GM19438 (cell line): Measurements from ENCODE around the gene PABPN1L.

Experiments
- ATAC-seq: cut with Tn5 transposase; IDR thresholded peaks from one replicate; pipeline ENCODE4 v1.9.1; 2021; ENCODE audit warnings: low read depth; ENCODE audit not compliant: unreplicated experiment

Gene PABPN1L

DNA sequence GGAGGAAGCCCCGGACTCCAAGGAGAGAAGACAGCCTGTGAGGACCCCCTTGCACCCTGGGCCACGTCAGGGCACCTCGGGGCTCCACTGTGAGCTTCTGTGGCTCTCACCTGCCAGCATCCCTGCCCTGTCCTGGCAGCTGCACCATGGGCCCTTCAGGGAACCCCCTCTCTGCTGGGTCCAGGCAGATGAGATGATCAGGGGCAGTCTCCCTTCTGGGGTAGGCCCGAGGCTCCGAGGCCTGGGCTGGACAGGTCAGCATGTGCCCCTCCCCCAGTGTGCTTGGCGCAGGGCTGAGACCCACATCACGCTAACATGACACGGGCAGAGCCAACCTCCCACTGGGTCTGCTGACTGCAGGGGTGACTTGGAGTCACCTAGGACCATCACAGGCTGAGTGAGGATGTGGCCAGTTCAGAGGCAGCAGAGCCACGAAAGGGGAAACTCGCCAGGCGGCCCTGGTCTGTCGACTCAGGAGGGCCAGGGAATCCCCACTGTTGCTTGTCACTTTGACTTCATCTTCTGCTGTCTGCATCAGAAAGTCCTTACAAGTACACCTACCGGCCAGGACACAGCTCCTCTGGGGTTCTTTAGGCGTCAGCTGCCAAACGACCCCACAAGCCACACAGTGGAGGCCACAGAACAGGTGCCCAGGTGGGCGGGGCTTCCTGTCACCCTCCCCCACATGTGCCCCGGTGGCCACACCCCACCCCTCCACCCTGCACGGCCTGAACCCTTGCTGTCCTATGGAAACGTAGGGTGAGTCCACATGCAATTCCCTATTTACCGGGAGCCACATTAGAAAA is 12.0 kb downstream of the PABPN1L start:
- no peak for ATAC-seq

DNA sequence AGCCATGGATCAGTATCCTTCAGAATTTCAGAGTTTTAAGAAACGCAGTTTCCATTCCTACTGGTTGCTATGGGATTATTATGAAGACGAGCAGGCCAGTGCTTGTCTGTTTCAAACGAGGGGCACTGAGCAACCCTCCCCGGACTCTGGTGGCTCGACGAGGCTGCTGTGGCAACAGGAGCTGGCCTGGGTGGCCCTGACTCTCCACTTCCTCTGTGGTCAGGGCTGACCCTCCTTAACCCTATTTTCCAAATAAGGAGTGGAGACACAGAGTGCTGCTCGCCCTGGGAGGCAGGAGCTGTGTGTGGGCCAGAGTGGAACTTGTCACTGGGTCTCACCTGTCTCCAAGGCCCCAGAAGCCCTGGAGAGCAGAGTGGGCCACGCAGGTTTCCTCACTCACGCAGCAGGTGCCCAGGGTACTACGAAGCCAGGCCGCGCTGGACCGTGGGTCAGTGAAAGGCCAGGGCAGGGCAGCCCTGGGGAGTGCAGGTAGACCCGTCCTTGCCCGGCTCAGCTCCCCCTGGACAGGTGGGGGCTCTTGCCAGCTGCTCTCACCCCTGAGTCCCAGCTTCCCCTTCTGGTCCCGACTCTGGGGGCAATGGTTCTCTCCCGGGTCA is 13.0 kb downstream of the PABPN1L start:
- ATAC-seq, result no peak

DNA sequence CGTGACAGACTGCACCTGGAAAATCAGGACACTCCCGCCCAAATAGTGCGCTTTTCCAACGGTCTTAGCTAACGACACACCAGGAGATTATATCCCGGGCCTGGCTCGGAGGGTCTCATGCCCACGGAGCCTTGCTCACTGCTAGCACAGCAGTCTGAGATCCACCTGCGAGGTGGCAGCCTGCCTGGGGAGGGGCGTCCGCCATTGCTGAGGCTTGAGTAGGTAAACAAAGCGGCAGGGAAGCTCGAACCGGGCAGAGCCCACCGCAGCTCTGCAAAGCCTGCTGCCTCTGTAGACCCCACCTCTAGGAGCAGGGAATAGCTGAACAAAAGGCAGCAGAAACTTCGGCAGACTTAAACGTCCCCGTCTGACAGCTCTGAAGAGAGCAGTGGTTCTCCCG is 14.8 kb downstream of the PABPN1L start:
- ATAC-seq, result no peak

DNA sequence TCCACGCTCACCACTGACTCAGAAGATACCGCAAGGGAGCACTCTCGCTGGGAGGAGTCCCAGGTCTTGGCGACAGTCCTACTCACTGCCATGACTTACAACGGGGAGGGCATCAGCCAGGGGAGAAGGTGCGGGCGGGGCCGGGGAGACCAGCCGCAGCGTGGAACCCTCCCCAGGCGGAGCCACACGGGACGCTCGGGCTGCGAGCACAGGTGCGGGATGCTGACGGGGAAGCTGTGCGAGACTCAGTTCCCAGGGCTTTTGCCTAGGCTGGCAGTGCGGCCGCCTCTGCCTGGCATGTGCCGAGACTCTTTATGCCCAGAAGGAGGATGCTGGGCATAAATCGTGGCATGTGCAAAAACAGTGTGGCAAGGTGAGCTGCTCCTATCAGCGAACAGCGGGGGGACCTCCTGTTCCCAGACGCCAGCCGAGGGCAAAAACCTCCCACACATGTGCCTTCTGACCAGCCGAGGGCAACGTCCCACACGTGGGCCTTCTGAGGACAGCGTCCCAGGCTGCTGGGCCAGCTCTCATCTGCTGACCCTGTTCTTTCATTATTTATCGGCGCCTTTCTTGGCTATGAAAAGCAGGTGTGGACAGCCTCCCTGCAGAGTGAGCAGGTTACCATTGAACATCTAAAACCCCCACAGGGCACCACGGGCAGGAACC is 15.8 kb downstream of the PABPN1L start:
- no peak for ATAC-seq

DNA sequence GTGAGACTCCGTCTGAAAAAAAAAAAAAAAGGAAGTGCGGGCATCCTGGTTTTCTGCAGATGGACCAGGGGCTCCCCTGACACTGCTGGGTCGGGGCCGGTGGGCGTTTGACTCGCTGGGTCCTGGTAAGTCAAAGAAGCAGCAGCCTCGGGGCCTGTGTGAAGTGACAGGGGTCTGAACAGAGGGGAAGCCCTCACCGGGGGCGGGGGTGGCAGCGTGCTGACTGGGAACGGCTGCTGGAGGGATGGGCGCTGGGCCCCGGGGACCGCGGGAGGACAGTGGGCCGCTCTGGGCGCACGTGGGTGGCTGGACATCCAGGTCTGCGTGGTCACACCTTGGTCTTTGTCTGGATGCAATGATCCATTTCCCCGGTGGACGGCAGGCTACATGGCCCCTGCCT is 17.9 kb downstream of the PABPN1L start:
- no peak for ATAC-seq

DNA sequence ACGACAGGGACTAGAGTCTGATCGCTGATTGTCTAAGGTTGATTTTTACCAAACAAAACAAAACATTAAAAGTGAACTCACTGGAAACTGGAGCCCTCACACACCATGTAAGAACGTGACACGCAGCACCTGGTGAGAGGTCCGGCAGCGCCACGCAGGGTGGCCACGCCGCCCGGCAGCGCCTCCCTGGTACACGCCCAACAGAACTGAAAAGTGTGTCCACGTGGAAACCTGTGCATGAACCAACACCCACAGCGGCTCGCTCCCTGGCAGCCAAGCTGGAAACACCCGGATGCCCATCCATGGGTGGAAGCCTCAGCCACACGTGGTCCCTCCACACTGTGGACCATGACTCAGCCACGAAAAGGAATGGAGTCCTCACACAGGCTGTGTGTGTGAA is 18.8 kb downstream of the PABPN1L start:
- ATAC-seq, result no peak

DNA sequence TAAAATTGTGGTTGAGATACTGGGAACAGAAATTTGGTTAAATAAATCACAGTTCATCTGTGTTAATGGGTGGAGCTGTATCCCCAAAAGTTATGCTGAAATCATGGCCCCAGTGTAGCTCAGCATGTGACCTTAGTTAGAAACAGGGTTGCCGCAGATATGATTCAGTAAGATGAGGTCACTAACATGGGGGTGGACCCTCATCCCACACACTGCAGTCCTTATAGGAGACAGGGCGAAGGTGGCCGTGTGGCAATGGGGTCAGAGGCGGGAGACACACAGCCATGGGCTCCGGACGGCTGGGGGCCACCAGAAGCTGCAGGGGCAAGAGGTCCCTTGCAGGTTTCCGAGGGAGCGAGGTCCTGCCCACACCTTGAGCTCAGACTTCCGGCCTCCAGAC is 20.4 kb downstream of the PABPN1L start:
- ATAC-seq, result no peak

DNA sequence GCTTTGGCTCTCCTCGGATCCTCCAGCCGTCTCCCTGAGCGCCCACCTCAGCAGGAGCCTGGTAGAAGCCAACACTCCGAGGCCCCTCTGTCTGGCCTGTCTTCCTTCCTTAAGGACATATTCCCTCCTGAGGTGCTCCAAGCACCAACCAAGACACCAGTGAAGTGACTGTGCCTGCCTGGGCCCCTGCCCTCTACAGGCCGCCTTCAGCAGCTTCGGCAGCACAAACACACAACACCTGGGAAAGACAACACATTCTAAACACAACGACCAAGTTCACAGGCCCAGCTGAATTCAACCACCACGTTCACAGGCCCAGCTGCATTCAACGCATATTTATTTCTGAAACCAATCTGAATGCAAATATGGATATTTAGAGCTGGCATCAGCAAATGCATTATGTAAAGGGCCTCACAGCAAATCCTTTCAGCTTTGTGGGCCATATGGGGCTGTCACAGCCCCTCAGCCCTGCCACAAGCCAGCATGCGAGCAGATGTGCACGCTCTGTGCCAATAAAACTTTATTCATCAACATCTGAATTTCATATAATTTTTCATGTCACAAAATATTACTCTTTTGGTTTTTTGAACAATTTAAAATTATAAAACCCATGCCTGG is 21.9 kb downstream of the PABPN1L start:
- ATAC-seq, result no peak

DNA sequence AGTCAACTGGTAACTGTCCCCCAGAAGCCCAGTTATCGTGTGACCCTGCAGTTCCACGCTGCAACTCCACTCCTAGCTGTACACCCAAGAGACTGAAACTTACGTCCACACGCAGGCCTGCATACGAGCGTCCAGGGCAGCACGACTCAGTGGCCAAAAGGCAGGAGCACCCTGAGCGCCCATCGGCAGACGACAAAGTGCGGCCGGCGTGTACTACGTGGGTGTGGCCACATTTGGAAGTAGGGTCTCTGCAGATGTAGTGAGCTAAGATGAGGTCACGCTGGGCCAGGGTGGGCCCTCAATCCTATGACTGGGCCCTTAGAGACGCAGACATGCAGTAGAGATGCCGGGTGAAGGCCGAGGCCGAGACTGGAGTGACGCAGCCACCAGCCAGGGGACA is 23.2 kb downstream of the PABPN1L start:
- no peak for ATAC-seq

DNA sequence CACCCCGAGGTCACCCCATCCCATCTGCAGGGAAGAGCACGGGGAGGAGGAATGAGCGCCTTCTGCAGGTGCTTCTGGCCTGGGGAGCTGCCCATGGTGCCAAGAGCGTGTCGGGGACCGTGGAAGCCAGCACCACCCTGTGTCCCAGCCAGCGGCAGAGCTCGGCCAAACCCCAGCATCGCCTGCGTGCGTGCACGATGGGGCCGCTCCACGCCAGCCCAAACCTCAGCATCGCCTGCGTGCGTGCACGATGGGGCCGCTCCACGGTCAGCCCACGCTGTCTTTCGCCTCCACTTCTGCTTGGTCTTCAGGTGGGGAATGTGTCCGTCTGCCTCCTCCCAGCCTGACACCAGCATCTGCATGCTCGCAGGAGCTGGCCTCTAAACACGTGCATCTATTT is 23.7 kb downstream of the PABPN1L start:
- no peak for ATAC-seq

DNA sequence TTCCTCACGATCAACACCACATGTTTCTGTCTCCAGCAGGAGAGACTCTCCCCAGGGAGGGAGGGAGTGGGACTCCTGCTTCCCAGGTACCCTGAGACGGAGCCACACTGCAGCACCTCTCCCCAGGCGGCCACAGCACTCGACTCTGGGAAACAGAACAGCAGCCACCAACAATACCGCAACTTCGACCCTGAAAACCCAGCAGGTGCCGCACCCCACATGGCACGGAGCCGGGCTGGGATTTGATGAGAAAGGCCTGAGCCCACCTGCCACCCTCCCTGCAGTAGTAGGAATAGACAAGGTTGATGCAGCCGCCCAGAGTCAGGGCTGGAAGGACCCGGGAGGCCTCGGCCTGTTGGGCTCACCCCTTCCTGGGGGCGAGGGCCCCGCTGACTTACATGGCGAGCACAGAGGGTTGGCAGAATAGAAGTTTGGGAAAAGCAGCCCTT is 24.1 kb downstream of the PABPN1L start:
- no peak for ATAC-seq

DNA sequence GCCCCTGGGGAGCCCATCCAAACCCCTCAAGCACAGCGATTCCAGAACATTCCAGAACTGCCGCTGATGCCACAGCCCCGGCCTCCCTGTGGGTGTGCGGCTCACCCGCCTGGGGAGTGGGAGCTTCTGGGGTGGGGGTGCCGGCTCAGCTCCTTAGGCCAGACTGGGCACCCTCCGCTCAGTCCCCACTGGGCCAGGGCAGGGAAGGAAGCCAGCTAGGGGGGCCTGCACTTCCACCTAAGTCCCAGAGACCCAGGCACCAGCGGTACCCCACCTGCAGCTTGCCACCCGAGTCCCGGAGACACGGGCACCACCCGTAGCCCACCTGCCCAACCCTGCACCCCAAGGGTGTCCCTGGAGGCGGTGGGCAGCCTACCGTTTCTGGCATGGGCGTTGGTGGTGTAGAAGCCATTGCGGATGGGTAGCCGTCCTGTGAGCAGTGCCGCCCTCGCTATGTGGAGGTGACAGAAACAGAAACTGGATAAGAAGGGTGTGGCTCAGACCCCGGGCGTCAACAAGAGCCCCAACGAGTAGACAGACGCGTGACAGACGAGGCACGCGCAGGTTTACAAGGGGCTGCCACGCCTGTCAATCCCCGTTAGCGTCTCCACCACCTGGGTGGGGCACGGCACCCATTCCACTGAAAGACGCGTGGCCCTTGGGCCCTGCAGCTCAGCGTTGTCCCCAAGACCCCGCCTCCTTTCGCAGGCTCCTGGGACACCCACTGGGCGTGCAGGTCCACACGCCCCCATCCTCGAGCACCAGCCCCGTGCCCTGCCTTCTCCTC is 24.7 kb downstream of the PABPN1L start:
- no peak for ATAC-seq

DNA sequence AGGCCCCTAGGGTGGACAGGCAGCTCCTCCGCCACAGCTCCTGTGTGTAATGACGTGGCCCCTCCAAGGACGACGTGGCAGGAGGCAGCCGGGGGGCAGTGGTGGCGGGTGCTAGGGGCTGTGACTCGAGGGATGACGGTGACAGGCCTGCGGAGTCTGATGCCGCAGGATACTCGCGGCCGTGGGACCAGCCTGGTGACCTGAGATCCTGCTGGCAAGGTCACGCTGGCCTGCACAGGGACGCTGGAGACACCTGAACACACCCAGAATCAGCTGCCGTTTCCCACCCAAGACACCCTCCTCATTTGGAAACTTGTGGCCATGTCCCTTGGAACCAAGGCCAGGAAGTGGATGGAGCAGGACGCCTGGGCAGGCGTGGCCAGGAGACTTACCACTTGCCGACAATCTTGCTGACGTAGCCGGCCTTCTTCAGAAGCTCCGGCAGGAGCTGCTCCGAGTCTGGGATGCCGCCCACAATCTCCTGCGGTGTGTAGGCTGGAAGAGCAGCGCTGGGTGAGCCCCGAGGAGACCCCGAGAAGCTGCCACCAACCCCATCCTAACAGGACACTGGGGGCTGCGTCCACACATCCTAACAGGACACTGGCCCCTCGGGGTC is 25.8 kb downstream of the PABPN1L start:
- ATAC-seq, result no peak

DNA sequence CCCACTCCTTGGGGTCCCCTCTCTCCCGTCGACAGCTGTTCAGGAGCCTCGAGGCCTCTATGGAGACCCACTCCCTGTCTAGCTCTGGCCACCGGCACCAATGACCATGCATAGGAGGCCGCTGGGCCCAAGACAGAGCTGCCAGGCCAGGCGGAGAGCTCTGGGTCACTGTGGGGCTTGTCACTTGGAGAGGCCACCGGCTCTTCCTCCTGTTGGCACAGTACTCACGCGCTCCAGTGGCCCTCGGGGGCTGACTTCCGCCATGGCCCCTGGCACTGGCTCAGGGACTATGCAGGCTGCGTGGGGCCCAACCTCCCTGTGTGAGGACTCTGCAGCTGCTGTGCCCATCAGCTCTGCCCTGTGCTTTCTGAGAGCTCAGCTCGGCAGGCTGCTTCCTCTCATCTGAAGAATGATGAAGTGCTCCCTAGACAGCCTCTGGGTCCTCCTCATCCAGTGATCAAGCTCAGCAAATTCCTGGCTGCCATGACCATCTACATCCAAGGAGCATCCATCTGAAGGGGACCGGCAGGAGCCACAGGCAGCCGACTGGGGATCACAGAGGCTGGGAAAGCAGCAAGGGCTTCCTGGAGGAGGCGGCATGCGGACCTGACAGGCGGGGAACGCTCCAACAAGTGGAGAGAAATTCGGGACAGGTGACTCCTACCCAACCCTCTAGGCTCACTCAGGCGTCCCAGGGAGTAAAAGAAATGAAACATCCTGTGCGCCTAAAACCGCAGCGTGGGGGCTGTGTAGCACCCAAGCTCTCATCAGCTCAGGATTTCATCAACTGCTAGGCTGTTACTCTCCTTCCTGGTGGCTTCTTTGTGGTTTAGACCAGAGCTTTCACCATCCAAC is 26.5 kb downstream of the PABPN1L start:
- no peak for ATAC-seq

DNA sequence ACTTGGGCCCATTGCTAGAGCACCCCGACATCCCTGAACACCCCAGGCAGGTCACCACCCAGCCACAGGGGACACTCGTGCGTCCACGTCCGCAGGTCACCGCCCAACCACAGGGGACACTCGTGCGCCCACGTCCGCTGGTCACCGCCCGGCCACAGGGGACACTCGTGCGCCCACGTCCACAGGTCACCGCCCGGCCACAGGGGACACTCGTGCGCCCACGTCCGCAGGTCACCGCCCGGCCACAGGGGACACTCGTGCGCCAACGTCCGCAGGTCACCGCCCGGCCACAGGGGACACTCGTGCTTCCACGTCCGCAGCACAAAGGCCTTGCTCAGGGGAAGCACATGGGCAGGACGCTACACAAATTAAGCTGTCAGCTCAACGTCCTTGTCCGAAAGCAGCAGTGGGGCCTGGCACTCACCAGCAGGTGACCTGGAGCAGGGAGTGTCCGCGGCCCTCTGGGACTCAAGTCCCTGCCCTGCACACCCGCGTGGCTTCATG is 27.4 kb downstream of the PABPN1L start:
- no peak for ATAC-seq

DNA sequence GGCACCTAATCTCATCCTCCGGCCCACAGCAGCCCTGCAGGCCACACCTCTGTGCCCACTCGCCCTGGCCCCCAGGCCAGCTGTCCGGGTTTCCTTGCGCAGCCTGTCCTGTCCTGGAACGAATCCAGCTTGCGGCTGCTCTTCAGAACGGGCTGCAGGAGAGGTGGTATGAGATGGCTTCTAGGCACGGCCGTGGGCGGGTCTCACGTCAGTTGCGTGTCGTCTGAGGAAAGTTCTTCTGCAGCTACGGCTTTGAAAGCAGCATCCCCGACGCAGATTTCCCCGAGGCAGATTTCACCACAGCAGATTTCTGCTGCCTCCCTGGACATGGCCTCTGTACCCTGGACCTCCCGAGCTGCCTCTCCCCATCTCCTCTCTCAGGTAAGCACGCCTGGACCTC is 27.9 kb downstream of the PABPN1L start:
- no peak for ATAC-seq

DNA sequence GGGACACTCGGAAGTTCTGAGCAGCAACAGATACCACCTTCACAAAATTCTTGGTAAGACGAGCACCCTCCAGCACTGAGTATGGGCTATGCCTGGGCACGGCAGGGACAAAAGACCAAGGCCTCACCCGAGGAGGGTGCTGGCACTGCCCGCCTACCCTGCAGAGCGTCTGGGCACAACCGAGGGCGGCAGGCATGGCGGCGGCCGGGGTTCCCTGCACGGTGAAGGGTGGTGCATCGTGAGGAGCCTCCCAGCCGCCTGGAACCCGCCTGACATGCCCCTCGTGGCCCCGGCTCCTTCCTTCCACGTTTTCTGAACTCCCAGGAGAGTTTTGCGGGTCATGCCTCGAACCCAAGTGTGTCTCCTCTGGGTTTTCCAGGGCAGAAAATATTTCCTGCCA is 28.7 kb downstream of the PABPN1L start:
- no peak for ATAC-seq

DNA sequence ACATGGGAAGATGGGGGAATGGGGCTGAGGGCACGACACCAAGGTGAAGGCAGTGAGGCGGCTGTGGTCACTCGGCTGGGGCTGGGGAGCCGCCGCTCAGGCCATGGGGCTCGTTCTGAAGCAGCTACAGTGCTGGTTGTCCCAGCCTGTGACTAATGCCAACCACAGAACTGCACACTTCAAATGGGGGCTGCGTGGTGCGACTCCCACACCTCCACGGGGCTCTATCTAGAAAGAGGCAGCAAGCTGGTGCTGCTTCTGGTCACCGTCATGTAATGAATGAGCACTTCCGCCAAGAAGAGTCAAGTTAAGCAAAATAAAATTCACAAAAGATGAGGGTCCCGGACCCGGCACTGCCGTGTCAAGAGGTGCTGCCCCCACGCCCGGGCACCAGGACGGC is 29.7 kb downstream of the PABPN1L start:
- ATAC-seq, result no peak

DNA sequence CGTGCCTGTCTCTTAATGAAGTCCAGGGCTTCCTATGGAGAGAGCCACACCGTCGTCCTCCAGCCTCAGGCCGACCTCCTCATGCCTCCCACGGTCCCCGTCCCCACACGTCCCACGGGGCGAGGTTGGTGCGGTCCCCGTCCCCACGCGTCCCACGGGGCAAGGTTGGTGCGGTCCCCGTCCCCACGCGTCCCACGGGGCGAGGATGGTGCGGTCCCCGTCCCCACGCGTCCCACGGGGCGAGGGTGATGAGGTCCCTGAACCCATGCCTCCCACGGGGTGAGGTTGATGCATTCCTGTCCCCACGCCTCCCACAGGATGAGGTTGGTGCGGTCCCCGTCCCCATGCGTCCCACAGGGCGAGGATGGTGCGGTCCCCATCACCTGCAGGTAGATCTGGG is 30.6 kb downstream of the PABPN1L start:
- no peak for ATAC-seq
